Naive B cell (primary cell): Measurements from ENCODE around the gene SOS1. TPM values are rescaled to one million over a fixed set of nuclear protein-coding genes. Genes with fewer than 3 reads are reported as not detected.

Experiments used
- ATAC-seq, 2 donors: fragments of 150-1000 bp; cut with Tn5 transposase; 2 replicates each; pipeline ENCODE4 v1.10.0; 2021; ENCODE audit warnings: low read depth in 2 of 2, mild to moderate bottlenecking in 2 of 2, moderate library complexity in 2 of 2
- DNase-seq: peaks from one replicate; pipeline ENCODE4 v3.0.0; 2022
- H3K27ac Mint-ChIP-seq, 6 donors: one replicate each; pipeline ENCODE4 v1.8.0; 2020 to 2022; ENCODE audit warnings: mild to moderate bottlenecking in 6 of 6, mixed read lengths in 6 of 6, moderate library complexity in 5 of 6, inconsistent platforms in 2 of 6
- H3K27me3 Mint-ChIP-seq, 3 donors: one replicate each; pipeline ENCODE4 v1.8.0; 2021 to 2022; ENCODE audit warnings: mixed read lengths in 3 of 3, mild to moderate bottlenecking in 1 of 3
- H3K36me3 Mint-ChIP-seq, 2 donors: one replicate each; pipeline ENCODE4 v1.8.0; 2020 to 2022; ENCODE audit warnings: mixed read lengths in 2 of 2, inconsistent platforms in 1 of 2, mild to moderate bottlenecking in 1 of 2
- H3K4me1 Mint-ChIP-seq, 3 donors: one replicate each; pipeline ENCODE4 v1.8.0; 2020 to 2022; ENCODE audit warnings: mixed read lengths in 3 of 3, inconsistent platforms in 1 of 3, mild to moderate bottlenecking in 1 of 3, moderate library complexity in 1 of 3
- H3K4me3 Mint-ChIP-seq, 8 donors: one replicate each; pipeline ENCODE4 v1.8.0; 2020 to 2022; ENCODE audit warnings: mild to moderate bottlenecking in 8 of 8, mixed read lengths in 8 of 8, moderate library complexity in 8 of 8, inconsistent platforms in 2 of 8
- H3K9me3 Mint-ChIP-seq, 7 donors: one replicate each; pipeline ENCODE4 v1.8.0; 2020 to 2022; ENCODE audit warnings: mixed read lengths in 7 of 7, mild to moderate bottlenecking in 5 of 7, inconsistent platforms in 2 of 7, moderate library complexity in 1 of 7
- polyA plus RNA-seq, 6 donors: library from polyadenylated mRNA; unstranded; fragments of 300-500 nt; fragmentation: Illumina TruSeq; gene quantifications; one replicate each; pipeline ENCODE4 v1.2.3, GENCODE V29; 2021; ENCODE audit warnings: low read depth in 6 of 6

SOS1 gene
- polyA plus RNA-seq, 6 donors from 2014 or later: 6.5 to 21.8 (median 11.5) TPM

GRCh38 chr2:39108377-39108776 lies 12.5 kb downstream of the SOS1 start:
- Mint-ChIP-seq H3K27me3 (no peaks in the 10 kb centered on the region), H3K9me3 (no peaks in the 10 kb centered on the region), H3K4me1 (peaks cover 48 to 75% (median 60%) of the 10 kb centered on the region in 3 donors), H3K36me3 (peaks cover 9 to 19% of the 10 kb centered on the region in 2 donors), H3K4me3 (no peak overlapping the region), H3K27ac (peak overlapping the region in 4 of 6 donors; percentile 51 to 92 (median 71))
- ATAC-seq (no peak), DNase-seq (no peak)

- no peak overlapping the region for H3K4me3 Mint-ChIP-seq
- H3K27ac Mint-ChIP-seq: peak overlapping the region; percentile 51 to 92 (median 70)
- H3K27me3 Mint-ChIP-seq: no peaks in the 10 kb centered on the region
- H3K9me3 Mint-ChIP-seq: no peaks in the 10 kb centered on the region
- DNase-seq (no peak), ATAC-seq (no peak)
- H3K4me1 Mint-ChIP-seq: peaks cover 44 to 76% (median 65%) of the 10 kb centered on the region in 3 donors
- H3K36me3 Mint-ChIP-seq: peaks cover 9 to 23% of the 10 kb centered on the region in 2 donors
Measured at GRCh38 chr2:39107724-39108273, 13.1 kb downstream of the SOS1 start.

GRCh38 chr2:39107156-39107555 lies 13.7 kb downstream of the SOS1 start:
- H3K27ac Mint-ChIP-seq: peak overlapping the region; percentile 4 to 62 (median 22)
- H3K9me3 Mint-ChIP-seq: no peaks in the 10 kb centered on the region
- H3K4me3 Mint-ChIP-seq: no peak overlapping the region
- H3K4me1 Mint-ChIP-seq: peaks cover 39 to 75% (median 60%) of the 10 kb centered on the region in 3 donors
- ATAC-seq: no peak
- H3K27me3 Mint-ChIP-seq: no peaks in the 10 kb centered on the region
- peaks cover 6 to 20% of the 10 kb centered on the region in 2 donors for H3K36me3 Mint-ChIP-seq
- DNase-seq: no peak

GRCh38 chr2:39099870-39100728 lies 20.8 kb downstream of the SOS1 start:
- Mint-ChIP-seq H3K4me1 (peaks cover 38 to 75% (median 62%) of the 10 kb centered on the region in 3 donors), H3K9me3 (peaks cover 0 to 2% (median 0%) of the 10 kb centered on the region in 7 donors), H3K27ac (peak overlapping the region in 1 of 6 donors; percentile 52), H3K27me3 (no peaks in the 10 kb centered on the region), H3K36me3 (peaks cover 0 to 6% of the 10 kb centered on the region in 2 donors), H3K4me3 (peak overlapping the region in 4 of 8 donors; percentile 11 to 32 (median 26))
- ATAC-seq (no peak), DNase-seq (no peak)

- peaks cover 40 to 76% (median 64%) of the 10 kb centered on the region in 3 donors for H3K4me1 Mint-ChIP-seq
- H3K36me3 Mint-ChIP-seq: peaks cover 0 to 6% of the 10 kb centered on the region in 2 donors
- H3K27ac Mint-ChIP-seq: peak overlapping the region in 1 of 6 donors; percentile 68
- no peak for DNase-seq
- no peaks in the 10 kb centered on the region for H3K27me3 Mint-ChIP-seq
- no peak overlapping the region for H3K4me3 Mint-ChIP-seq
- ATAC-seq: no peak
- peaks cover 0 to 2% (median 0%) of the 10 kb centered on the region in 7 donors for H3K9me3 Mint-ChIP-seq
Measured at GRCh38 chr2:39099310-39099869, 21.5 kb downstream of the SOS1 start.

GRCh38 chr2:39095624-39096023 lies 25.2 kb downstream of the SOS1 start:
- Mint-ChIP-seq H3K4me1 (peaks cover 47 to 75% (median 61%) of the 10 kb centered on the region in 3 donors), H3K27me3 (no peaks in the 10 kb centered on the region), H3K36me3 (peaks cover 5 to 8% of the 10 kb centered on the region in 2 donors), H3K27ac (peak overlapping the region in 1 of 6 donors; percentile 10), H3K4me3 (no peak overlapping the region), H3K9me3 (peaks cover 0 to 1% (median 0%) of the 10 kb centered on the region in 7 donors)
- no peak for ATAC-seq
- no peak for DNase-seq

- Mint-ChIP-seq H3K27ac (peak overlapping the region in 4 of 6 donors; percentile 10 to 82 (median 38)), H3K36me3 (peaks cover 5 to 8% of the 10 kb centered on the region in 2 donors), H3K4me3 (no peak overlapping the region), H3K4me1 (peaks cover 44 to 68% (median 53%) of the 10 kb centered on the region in 3 donors), H3K9me3 (peaks cover 0 to 1% (median 0%) of the 10 kb centered on the region in 7 donors), H3K27me3 (no peaks in the 10 kb centered on the region)
- ATAC-seq (no peak), DNase-seq (no peak)
Measured at GRCh38 chr2:39094717-39095363, 26.0 kb downstream of the SOS1 start.

GRCh38 chr2:39093218-39093898 lies 27.5 kb downstream of the SOS1 start:
- Mint-ChIP-seq H3K4me3 (peak overlapping the region in 2 of 8 donors; percentile 5 to 12), H3K9me3 (no peaks in the 10 kb centered on the region), H3K27ac (peak overlapping the region in 4 of 6 donors; percentile 18 to 75 (median 54)), H3K36me3 (peaks cover 5 to 8% of the 10 kb centered on the region in 2 donors), H3K4me1 (peaks cover 37 to 60% (median 38%) of the 10 kb centered on the region in 3 donors), H3K27me3 (no peaks in the 10 kb centered on the region)
- no peak for DNase-seq
- peak; percentile 46 to 47 for ATAC-seq

GRCh38 chr2:39091543-39091942 lies 29.3 kb downstream of the SOS1 start:
- Mint-ChIP-seq H3K4me1 (peaks cover 34 to 56% (median 36%) of the 10 kb centered on the region in 3 donors), H3K27ac (peak overlapping the region in 2 of 6 donors; percentile 8 to 10), H3K9me3 (no peaks in the 10 kb centered on the region), H3K36me3 (peaks cover 5 to 8% of the 10 kb centered on the region in 2 donors), H3K27me3 (no peaks in the 10 kb centered on the region), H3K4me3 (no peak overlapping the region)
- DNase-seq (no peak), ATAC-seq (no peak)

- H3K27ac Mint-ChIP-seq: peak overlapping the region in 1 of 6 donors; percentile 58
- H3K4me1 Mint-ChIP-seq: peaks cover 34 to 53% (median 38%) of the 10 kb centered on the region in 3 donors
- peaks cover 5 to 8% of the 10 kb centered on the region in 2 donors for H3K36me3 Mint-ChIP-seq
- no peak for ATAC-seq
- no peaks in the 10 kb centered on the region for H3K27me3 Mint-ChIP-seq
- H3K9me3 Mint-ChIP-seq: no peaks in the 10 kb centered on the region
- DNase-seq: no peak
- no peak overlapping the region for H3K4me3 Mint-ChIP-seq
Measured at GRCh38 chr2:39091063-39091462, 29.8 kb downstream of the SOS1 start.

GRCh38 chr2:39080152-39080551 lies 40.7 kb downstream of the SOS1 start:
- H3K4me3 Mint-ChIP-seq: no peak overlapping the region
- no peak for DNase-seq
- ATAC-seq: no peak
- no peaks in the 10 kb centered on the region for H3K27me3 Mint-ChIP-seq
- H3K27ac Mint-ChIP-seq: peak overlapping the region in 1 of 6 donors; percentile 66
- peaks cover 29 to 40% (median 35%) of the 10 kb centered on the region in 3 donors for H3K4me1 Mint-ChIP-seq
- H3K9me3 Mint-ChIP-seq: no peaks in the 10 kb centered on the region
- peaks cover under 1 to 2% of the 10 kb centered on the region in 2 donors for H3K36me3 Mint-ChIP-seq

GRCh38 chr2:39069890-39070465 lies 50.9 kb downstream of the SOS1 start:
- peak overlapping the region in 3 of 6 donors; percentile 52 to 98 (median 55) for H3K27ac Mint-ChIP-seq
- ATAC-seq: no peak
- H3K9me3 Mint-ChIP-seq: no peaks in the 10 kb centered on the region
- no peak for DNase-seq
- H3K36me3 Mint-ChIP-seq: peaks cover 10 to 13% of the 10 kb centered on the region in 2 donors
- H3K27me3 Mint-ChIP-seq: no peaks in the 10 kb centered on the region
- H3K4me3 Mint-ChIP-seq: no peak overlapping the region
- peaks cover 12 to 25% (median 13%) of the 10 kb centered on the region in 3 donors for H3K4me1 Mint-ChIP-seq
